ENCODE data around the gene BCL2.

DNA sequence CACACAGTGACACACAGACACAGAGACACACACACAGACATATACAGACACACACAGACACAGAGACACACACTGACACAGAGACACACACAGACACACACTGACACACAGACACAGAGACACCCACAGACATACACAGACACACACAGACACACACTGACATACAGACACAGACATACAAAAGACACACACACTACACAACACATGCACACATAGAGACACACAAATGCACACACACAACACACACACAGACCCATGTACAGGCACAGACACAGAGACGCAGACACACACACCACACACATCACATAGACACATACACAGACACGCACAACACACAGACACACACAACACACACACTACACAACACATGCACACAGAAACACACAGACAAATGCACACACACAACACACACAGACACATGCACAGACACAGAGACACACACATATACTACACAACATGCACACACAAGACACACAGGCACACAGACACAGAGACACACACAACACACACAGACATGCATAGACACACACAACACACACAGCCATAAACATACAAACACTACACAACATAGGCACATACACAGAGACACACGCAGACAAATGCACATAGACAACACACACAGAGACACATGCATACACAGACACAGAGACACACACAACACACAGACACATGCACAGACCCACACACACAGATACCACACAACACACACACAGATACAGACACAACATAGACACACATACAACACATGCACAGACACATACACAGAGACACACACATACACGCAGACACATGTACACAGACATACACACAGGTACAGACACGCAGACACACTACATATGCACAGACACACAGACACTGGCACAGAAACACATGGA is 120.5 kb downstream of the BCL2 start:
- TF ChIP-seq RFX5 (IDR thresholded peaks at IDR 0.05; ENCODE audit: low read length) (no peak), EP300 (IDR thresholded peaks at IDR 0.05; ENCODE audit: borderline replicate concordance in 1 of 2, low read depth in 1 of 2, low read length in 1 of 2) (no peak), POLR2AphosphoS5 (IDR thresholded peaks at IDR 0.05; ENCODE audit: low read depth, low read length) (no peak), CTCF (IDR thresholded peaks at IDR 0.05) (no peak), YY1 (IDR thresholded peaks at IDR 0.05; ENCODE audit: low read depth) (no peak)

All from SK-N-SH (cell line).